HK-2 (cell line): ENCODE data around the gene SPATA6.
"Not testable (repeated sequence)": the region's sequence is repeated elsewhere in the genome, so short reads cannot be mapped to it uniquely, and the experiment has no call there.

Source experiments
- DNase-seq: peaks from one replicate; pipeline ENCODE4 v3.0.0-alpha.2; 2018; ENCODE audit not compliant: unreplicated experiment

SPATA6 gene

DNA sequence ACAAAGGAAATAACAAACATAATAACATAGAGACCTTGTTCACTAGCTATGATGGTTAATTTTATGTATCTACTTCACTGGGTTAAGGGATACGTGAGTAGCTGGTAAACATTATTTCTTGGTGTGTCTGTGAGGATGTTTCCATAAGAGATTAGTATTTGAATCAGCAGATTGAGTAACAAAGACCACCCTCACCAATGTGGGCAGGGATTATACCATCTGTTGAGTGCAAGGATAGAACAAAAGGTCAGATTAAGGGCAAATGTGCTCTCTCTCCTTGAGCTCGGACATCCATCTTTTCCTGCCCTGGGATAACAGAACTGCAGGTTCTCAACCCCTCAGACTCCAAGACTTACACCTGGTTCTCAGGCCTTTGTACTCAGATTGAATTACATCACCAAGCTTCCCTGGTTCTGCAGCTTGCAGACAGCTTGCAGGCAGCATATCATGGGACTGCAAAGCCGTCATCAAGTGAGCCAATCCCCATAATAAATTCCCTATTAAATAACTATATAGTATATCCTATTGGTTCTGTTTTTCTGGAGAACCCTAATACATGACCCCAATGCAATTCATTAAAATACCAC, 9.2 kb downstream of the SPATA6 start:
- no peak for DNase-seq

GRCh38 chr1:48450505-48450904, 21.5 kb downstream of the SPATA6 start:
- DNase-seq = no peak

- no peak for DNase-seq
Measured at GRCh38 chr1:48448932-48449331, 23.1 kb downstream of the SPATA6 start.

DNA sequence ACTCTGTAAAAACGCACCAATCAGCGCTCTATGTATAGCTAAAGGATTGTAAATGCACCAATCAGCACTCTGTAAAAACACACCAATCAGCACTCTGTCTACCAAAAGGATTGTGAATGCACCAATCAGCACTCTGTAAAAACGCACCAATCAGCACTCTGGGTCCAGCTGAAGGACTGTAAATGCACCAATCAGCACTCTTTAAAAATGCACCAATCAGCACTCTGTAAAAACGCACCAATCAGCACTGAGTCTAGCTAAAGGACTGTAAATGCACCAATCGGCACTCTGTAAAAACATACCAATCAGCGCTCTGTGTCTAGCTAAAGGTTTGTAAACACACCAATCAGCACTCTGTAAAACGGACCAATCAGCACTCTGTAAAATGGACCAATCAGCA, 27.8 kb downstream of the SPATA6 start:
- not testable (repeated sequence) for DNase-seq

DNA sequence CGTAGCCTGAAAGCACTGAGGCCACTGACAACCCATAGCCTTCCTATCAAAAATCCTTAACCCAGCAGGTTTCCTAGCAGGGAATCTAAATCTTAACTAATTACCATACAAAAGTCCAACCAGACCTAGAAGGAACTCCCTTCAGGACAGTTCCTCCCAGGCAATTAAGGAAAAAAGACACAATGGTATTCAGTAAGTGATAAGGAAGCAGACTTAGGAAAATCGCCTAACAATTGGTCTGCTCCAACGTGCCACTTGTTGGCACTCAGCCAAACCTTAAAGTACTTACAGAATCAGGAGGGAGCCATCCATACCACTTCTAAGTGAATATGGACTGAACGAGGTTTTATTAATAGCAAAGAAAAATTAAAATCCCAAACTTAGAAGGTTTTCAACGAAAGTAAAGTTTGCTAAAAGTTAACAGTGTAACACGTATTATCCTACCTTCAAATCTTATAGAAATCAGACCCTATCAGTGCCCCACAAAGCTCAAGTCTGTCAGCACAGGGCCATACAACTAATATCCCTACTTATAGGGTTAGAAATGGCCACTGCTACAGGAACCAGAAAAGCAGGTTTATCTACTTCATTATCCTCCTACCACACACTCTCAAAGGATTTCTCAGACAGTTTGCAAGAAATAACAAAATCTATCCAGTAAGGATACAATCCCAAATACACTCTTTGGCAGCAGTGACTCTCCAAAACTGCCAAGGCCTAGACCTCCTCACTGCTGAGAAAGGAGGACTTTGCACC, 29.0 kb downstream of the SPATA6 start:
- no peak for DNase-seq

DNA sequence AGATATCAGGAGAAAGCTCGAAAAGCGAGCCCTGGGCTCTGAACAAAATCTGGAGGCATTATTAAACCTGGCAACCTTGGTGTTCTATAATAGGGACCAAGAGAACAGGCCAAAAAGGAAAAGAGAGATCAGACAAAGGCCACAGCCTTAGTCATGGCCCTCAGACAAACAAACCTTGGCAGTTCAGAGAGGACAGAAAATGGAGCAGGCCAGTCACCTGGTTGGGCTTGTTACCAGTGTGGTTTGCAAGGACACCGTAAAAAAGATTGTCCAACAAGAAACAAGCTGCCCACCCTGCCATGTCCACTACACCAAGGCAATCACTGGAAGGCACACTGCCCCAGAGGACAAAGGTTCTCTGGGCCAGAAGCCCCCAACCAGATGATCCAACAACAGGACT, 31.2 kb downstream of the SPATA6 start:
- DNase-seq = not testable (repeated sequence)

DNA sequence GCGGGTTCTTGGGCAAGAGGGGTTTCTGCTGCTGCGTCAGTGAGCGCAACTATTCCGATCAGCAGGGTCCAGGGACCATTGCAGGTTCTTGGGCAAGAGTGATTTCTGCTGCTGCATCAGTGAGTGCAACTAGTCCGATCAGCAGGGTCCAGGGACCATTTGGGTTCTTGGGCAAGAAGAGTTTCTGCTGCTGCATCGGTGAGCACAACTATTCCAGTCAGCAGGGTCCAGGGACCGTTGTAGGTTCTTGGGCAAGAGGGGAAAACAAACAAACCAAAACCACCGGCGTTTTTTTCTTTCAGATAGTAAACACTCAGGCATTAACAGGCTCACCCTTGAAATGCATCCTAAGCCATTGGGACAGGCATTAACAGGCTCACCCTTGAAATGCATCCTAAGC, 32.6 kb downstream of the SPATA6 start:
- DNase-seq = no peak

DNA sequence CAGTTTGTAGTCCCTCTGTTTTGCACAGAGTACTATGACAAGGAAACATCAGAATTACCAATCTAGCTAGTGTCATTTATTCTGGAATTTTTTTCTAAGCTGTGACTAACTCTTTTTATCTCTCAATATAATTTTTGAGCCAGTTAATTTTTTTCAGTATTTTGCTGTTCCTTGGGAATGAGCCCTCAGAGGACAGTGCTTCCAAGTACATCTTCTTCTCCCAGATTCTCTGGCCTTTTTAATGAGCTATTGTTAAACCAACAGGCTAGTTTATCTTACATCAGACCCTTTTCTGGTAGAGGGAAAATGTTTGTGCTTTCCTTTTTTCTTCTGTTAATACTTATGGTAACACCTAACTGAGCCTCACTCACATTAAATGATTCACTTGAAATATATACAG, 34.6 kb downstream of the SPATA6 start:
- DNase-seq = not testable (repeated sequence)

- not testable (repeated sequence) for DNase-seq
Measured at GRCh38 chr1:48435312-48436002, 36.5 kb downstream of the SPATA6 start.

GRCh38 chr1:48430832-48431231, 41.2 kb downstream of the SPATA6 start:
- no peak for DNase-seq

DNA sequence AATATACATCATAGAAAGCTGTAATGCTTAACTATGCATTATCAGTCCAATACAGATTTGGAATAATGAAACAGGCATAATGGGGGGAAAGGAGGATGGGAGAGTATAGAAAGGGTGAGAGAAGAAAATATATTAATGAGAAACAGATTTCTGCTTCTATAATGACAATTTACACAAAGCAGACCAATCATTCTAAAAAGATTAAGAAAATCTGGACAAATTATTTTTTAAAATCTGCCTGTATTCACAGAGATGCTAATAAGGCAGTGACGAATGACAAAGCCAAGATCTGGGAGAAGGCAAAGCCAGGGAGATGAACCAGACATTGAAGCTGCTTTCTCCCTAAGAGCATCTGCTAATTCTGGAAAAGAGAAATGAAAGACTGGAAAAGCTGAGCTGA, 50.0 kb downstream of the SPATA6 start:
- no peak for DNase-seq

- DNase-seq = no peak
Measured at GRCh38 chr1:48418742-48419141, 53.3 kb downstream of the SPATA6 start.

DNA sequence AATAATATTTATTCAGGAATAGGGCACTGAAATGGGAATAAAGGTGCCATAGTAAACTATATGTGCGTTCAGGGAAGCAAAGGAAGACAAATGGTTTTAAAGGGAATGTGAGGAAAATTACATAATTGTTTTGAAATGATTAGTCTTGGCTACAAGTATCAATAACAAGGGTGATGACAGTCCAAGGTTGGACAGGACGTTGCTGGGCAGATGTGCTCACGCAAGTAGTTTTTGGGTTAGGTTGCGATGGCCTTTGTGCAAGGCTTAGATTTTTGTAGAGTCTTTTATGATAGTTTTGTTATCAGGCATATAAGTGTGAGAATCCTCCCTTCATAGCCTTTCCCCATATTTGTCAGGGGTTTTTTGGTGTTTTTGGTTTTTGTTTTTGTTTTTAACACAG, 57.0 kb downstream of the SPATA6 start:
- no peak for DNase-seq

DNA sequence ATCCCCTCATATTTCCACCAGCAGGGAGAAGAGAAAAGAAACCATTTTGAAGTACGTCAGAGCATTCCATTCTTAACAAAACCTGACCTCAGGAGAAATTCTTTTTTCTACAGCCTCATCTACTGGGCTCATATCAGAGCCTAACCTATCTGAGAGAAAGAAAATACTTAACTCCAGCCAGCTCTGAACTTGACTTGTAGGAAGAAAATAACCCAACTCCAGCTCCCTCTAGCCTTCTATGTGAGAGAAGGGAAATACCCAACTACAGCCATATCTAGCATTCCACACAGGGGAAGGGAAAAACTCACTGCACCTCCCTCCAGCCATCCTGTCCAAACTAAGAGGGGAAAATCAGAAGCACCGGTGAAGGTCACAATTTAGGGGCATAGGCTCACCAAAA, 57.7 kb downstream of the SPATA6 start:
- no peak for DNase-seq

GRCh38 chr1:48405940-48406339, 66.1 kb downstream of the SPATA6 start:
- DNase-seq = no peak

- no peak for DNase-seq
Measured at GRCh38 chr1:48405400-48405799, 66.6 kb downstream of the SPATA6 start.

DNA sequence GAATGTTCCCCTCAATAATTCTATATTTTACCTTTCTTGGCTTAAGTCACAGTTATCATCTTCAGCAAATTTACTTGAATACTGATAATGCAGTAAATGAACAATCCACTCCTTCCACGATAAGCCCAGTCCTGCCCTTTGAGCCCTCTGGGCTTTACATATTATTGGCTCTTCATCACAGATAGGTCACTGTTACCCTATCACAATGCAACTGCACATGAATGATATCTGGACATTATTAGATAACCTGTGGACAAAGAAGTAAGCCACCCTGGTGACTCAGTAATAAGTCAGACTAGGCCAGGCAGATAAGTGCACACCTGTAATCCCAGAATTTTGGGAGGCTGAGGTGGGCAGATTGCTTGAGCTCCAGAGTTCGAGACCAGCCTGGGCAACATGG, 69.4 kb downstream of the SPATA6 start:
- no peak for DNase-seq

GRCh38 chr1:48396208-48396607, 75.8 kb downstream of the SPATA6 start:
- DNase-seq = no peak

GRCh38 chr1:48391926-48392325, 80.1 kb downstream of the SPATA6 start:
- no peak for DNase-seq

GRCh38 chr1:48387409-48387808, 84.6 kb downstream of the SPATA6 start:
- DNase-seq = no peak

DNA sequence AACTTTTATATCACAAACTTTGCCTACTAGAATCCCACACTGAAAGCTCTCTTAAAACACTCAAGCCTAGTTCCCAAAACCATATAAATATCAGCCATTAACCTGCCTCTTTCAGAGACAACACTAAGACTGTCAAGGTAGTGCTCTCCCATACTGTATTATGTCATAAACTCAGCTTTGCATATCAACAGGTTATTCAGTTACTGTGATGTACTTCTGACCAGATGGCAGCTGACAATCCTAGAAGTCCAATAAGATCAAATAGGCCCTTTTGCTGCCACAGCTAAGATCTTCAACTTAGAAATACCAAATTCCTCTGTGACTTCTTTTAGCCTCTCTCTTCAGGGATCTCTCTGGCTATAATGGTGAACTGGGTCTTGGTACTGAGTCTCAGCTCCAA, 97.2 kb downstream of the SPATA6 start:
- DNase-seq = no peak

GRCh38 chr1:48371598-48371997, 100.4 kb downstream of the SPATA6 start:
- DNase-seq = no peak

GRCh38 chr1:48362901-48363300, 109.1 kb downstream of the SPATA6 start:
- no peak for DNase-seq
